K562 (cell line): ENCODE data around the gene WSCD1. TPM values are rescaled to one million over a fixed set of nuclear protein-coding genes. Genes with fewer than 3 reads are reported as not detected.
A peak's percentile ranks its signal among the peaks of the same experiment; 100 is the strongest.

Experiments used
- ATAC-seq: fragments of 200-7000 bp; cut with Tn5 transposase; 3 replicates; pipeline ENCODE4 v1.9.1; 2020; ENCODE audit warnings: moderate library complexity
- BruUV-seq: library from RNA; stranded (reverse); fragments of 400-500 nt; replicated peaks from 2 replicates; lab custom pipeline; 2021; lab: Mats Ljungman, UMichigan
- CTCF ChIA-PET: fragments of 300-600 bp; formaldehyde crosslinking; extraction: SDS; loops from one replicate; lab custom pipeline; 2021; ENCODE audit warnings: low intra/inter-chr PET ratio; lab: Yijun Ruan, JAX
- POLR2A ChIA-PET: fragments of 300-600, 350-650 bp; sonication (Branson Sonifier 250); formaldehyde crosslinking; extraction: SDS; loops from one replicate; lab custom pipeline; 2021; ENCODE audit warnings: antibody characterized with exemption, inconsistent platforms; lab: Yijun Ruan, JAX
- DNase-seq, 4 experiments: peaks; one replicate each; pipeline versions ENCODE4 v3.0.0 to v3.0.0-alpha.2; 2011 to 2018; ENCODE audit warnings: low spot score in 3 of 4, mixed read lengths in 3 of 4; ENCODE audit errors: extremely low read depth in 1 of 4
- FAIRE-seq: peaks from 2 replicates; lab custom pipeline; 2011; peaks lifted over from hg19 to GRCh38; lab: Jason Lieb, UNC
- H2AFZ ChIP-seq: 2 replicates; pipeline ENCODE4 v1.6.0; 2011; ENCODE audit warnings: low read depth, low read length, control low read depth, inconsistent platforms
- H3K27ac ChIP-seq: fragments of 200-600 bp; 3 replicates; pipeline ENCODE4 v1.8.0; 2011; ENCODE audit warnings: low read depth, mild to moderate bottlenecking, control low read depth, inconsistent platforms, low read length, moderate library complexity, mixed read lengths; ENCODE audit errors: extremely low read depth
- H3K27me3 ChIP-seq, 2 experiments: fragments of 300-600 bp in 1 of 2; 2 replicates in 1 of 2; 3 replicates in 1 of 2; pipeline versions ENCODE4 v1.6.0 to v1.8.0; 2011; ENCODE audit warnings: inconsistent platforms in 2 of 2, low read length in 2 of 2, mild to moderate bottlenecking in 1 of 2, mixed read lengths in 1 of 2, moderate library complexity in 1 of 2; ENCODE audit not compliant: control insufficient read depth in 2 of 2, insufficient read depth in 2 of 2
- H3K36me3 ChIP-seq: fragments of 300-600 bp; 3 replicates; pipeline ENCODE4 v1.8.0; 2011; ENCODE audit warnings: mild to moderate bottlenecking, low read length, inconsistent platforms; ENCODE audit not compliant: control insufficient read depth, insufficient read depth
- H3K4me1 ChIP-seq, 2 experiments: fragments of 200-600 bp in 1 of 2; replicated peaks in 1 of 2; 2 replicates in 1 of 2; 3 replicates in 1 of 2; pipeline versions ENCODE4 v1.5.1 to v1.8.0; 2011; ENCODE audit warnings: inconsistent platforms in 2 of 2, low read length in 2 of 2, mild to moderate bottlenecking in 1 of 2, mixed read lengths in 1 of 2, moderate library complexity in 1 of 2; ENCODE audit not compliant: control insufficient read depth in 2 of 2, insufficient read depth in 2 of 2
- H3K4me2 ChIP-seq: 2 replicates; pipeline ENCODE4 v1.6.1; 2011; ENCODE audit warnings: low read length, control low read depth, inconsistent platforms, mixed read lengths; ENCODE audit not compliant: insufficient read depth
- H3K4me3 ChIP-seq: fragments of 200-600 bp; sonication (generic), shearing (Covaris generic); 2 replicates; pipeline ENCODE4 v1.5.1; 2016; ENCODE audit warnings: control low read depth, inconsistent platforms
- H3K79me2 ChIP-seq: fragments of 200-600 bp; 3 replicates; pipeline ENCODE4 v1.8.0; 2011; ENCODE audit warnings: low read length, inconsistent platforms; ENCODE audit not compliant: control insufficient read depth, insufficient read depth
- H3K9ac ChIP-seq, 2 experiments: 2 replicates each; pipeline versions ENCODE4 v1.6.0 to v1.6.1; 2011; ENCODE audit warnings: low read depth in 2 of 2, low read length in 2 of 2, control low read depth in 1 of 2, inconsistent platforms in 1 of 2, mild to moderate bottlenecking in 1 of 2, mixed read lengths in 1 of 2; ENCODE audit not compliant: insufficient read depth in 1 of 2
- H3K9me1 ChIP-seq: one replicate; pipeline ENCODE4 v1.6.0; 2011; ENCODE audit warnings: inconsistent platforms, mild to moderate bottlenecking, low read length, moderate library complexity; ENCODE audit not compliant: control insufficient read depth, insufficient read depth
- H3K9me3 ChIP-seq: replicated peaks from 2 replicates; pipeline ENCODE4 v1.5.1; 2011; ENCODE audit warnings: low read depth, low read length, inconsistent platforms; ENCODE audit not compliant: control insufficient read depth, insufficient read depth
- H4K20me1 ChIP-seq: replicated peaks from 2 replicates; pipeline ENCODE4 v1.6.1; 2011; ENCODE audit warnings: low read length, inconsistent platforms, mixed read lengths; ENCODE audit not compliant: control insufficient read depth, insufficient read depth
- ATF3 ChIP-seq, 2 experiments: fragments of 450-650 bp in 1 of 2; sonication (generic) in 1 of 2; formaldehyde crosslinking in 1 of 2; IDR thresholded peaks in 1 of 2; conservative IDR thresholded peaks in 1 of 2; 2 replicates each; pipeline versions ENCODE4 v1.6.1 to v1.8.1; 2016 to 2023; ENCODE audit warnings: mild to moderate bottlenecking in 2 of 2, moderate library complexity in 2 of 2, inconsistent platforms in 1 of 2, missing genetic modification reagents in 1 of 2
- CLOCK ChIP-seq: fragments of 250-450 bp; sonication (Bioruptor Pico); IDR thresholded peaks from 2 replicates; pipeline ENCODE4 v1.4.0; 2020; ENCODE audit warnings: mild to moderate bottlenecking, moderate library complexity, borderline replicate concordance
- CREM ChIP-seq: IDR thresholded peaks from 2 replicates; pipeline ENCODE4 v1.6.1; 2014; ENCODE audit warnings: antibody characterized with exemption, low read depth
- FOSL1 ChIP-seq: fragments of 200-800 bp; sonication (Bioruptor generic); conservative IDR thresholded peaks from 2 replicates; pipeline ENCODE4 v1.6.1; 2016; ENCODE audit warnings: missing genetic modification characterization, missing compliant biosample characterization
- JUND ChIP-seq, 2 experiments: IDR thresholded peaks; 2 replicates in 1 of 2; 3 replicates in 1 of 2; pipeline ENCODE4 v1.6.1; 2011; ENCODE audit warnings: borderline replicate concordance in 2 of 2, low read depth in 2 of 2, low read length in 2 of 2, improper control_type of control experiment in 1 of 2, missing biosample characterization in 1 of 2, missing genetic modification characterization in 1 of 2, missing genetic modification reagents in 1 of 2
- ZFP36 ChIP-seq: fragments of 150-350 bp; IDR thresholded peaks from 2 replicates; pipeline ENCODE4 v1.6.1; 2018; ENCODE audit warnings: low read length, low read depth; ENCODE audit not compliant: partially characterized antibody
- ZKSCAN3 ChIP-seq: fragments of 250-450 bp; sonication (Bioruptor Pico); IDR thresholded peaks from 2 replicates; pipeline ENCODE4 v1.4.0; 2020
- WGBS: fragments of 100-300 bp; shearing (Covaris generic); methylation state at CpG from one replicate; pipeline ENCODE4 v1.1.6; 2016; ENCODE audit warnings: low coverage, mixed read lengths; ENCODE audit not compliant: insufficient coverage; ENCODE audit errors: missing lambda C conversion rate; 5-methylcytosine and 5-hydroxymethylcytosine counted together
- in situ Hi-C: fragments of 300-500 bp; cut with MboI; formaldehyde crosslinking; loops from 4 replicates; pipeline ENCODE4 v1.15.0; 2018; ENCODE audit warnings: inconsistent platforms, mixed read lengths
- intact Hi-C: fragments of 100-400 bp; cut with micrococcal nuclease; formaldehyde crosslinking; loops from 2 replicates; pipeline ENCODE4 v1.14.2; 2022
- polyA plus RNA-seq, 8 experiments: library from polyadenylated mRNA; depleted of rRNA in 4 of 8; stranded (reverse) in 5 of 8; unstranded in 3 of 8; fragments of >200 nt; fragmentation: Nextera tagmentation in 2 of 8; fragmentation: Illumina TruSeq in 1 of 8; extraction: Ambion mirVana in 2 of 8; extraction: Trizol in 1 of 8; gene quantifications; 2 replicates each; pipeline versions ENCODE4 v1.2.1 to v1.2.3, GENCODE V29; 2011 to 2014; ENCODE audit warnings: inconsistent platforms in 1 of 8, missing spikeins in 1 of 8
- total RNA-seq, 7 experiments: library from RNA; depleted of rRNA in 6 of 7; stranded (reverse); fragments of >200 nt in 6 of 7; fragmentation: Illumina TruSeq in 2 of 7; extraction: Trizol in 2 of 7; gene quantifications; 2 replicates each; pipeline versions ENCODE4 v1.2.1 to v1.2.3, GENCODE V29; 2011 to 2021; ENCODE audit warnings: low replicate concordance in 1 of 7
- TF ChIP-seq, protein P1 (sequence below): sonication (generic); IDR thresholded peaks from 2 replicates; pipeline ENCODE4 v1.6.1; 2016

The WSCD1 gene
- total and polyA plus RNA-seq, 9 of the 15 experiments (the other 6 are each of a cell fraction or from before 2014, with no cell fraction given), result not detected

- no peaks in the 10 kb centered on the region for H3K9me1 ChIP-seq
- in situ Hi-C loops, result no loop called here
- H3K9me3 ChIP-seq, result no peaks in the 10 kb centered on the region
- intact Hi-C loops, result no loop called here
- H3K27me3 ChIP-seq, result peaks cover 0 to 16% of the 10 kb centered on the region in 2 experiments; a peak in 3 of 5 replicates
- H3K79me2 ChIP-seq, result no peaks in the 10 kb centered on the region
- CTCF ChIA-PET, result no interaction called here
- WGBS, result 1% methylated on average over 9 of the region's 10 CpGs
- no peak overlapping the region for H2AFZ ChIP-seq
- H3K4me3 ChIP-seq, result no peak overlapping the region
- H3K9ac ChIP-seq, result no peak overlapping the region
- H3K27ac ChIP-seq, result no peak overlapping the region
- no peaks in the 10 kb centered on the region; the same call in 1 of the 2 replicates for H4K20me1 ChIP-seq
- FAIRE-seq, result no peak
- POLR2A ChIA-PET, result no interaction called here
- TF ChIP-seq ZKSCAN3 (CRISPR knock-in tag) (no peak), ZFP36 (peak; percentile 74), CREM (peak; percentile 42; the same call in 1 of the 2 replicates), CLOCK (no peak), FOSL1 (tag) (peak; percentile 47; the same call in 1 of the 2 replicates), ATF3 (IDR thresholded peaks at IDR 0.05) (peak; percentile 80), ATF3 (CRISPR knock-in tag; conservative IDR thresholded peaks at IDR 0.05) (no peak), JUND (IDR thresholded peaks at IDR 0.05; ENCODE audit: borderline replicate concordance, low read depth, low read length) (peak; percentile 48; the same call in 1 of the 2 replicates), JUND (tag; IDR thresholded peaks at IDR 0.05; ENCODE audit: borderline replicate concordance, low read depth, low read length) (no peak)
- TF ChIP-seq, protein P1, sequence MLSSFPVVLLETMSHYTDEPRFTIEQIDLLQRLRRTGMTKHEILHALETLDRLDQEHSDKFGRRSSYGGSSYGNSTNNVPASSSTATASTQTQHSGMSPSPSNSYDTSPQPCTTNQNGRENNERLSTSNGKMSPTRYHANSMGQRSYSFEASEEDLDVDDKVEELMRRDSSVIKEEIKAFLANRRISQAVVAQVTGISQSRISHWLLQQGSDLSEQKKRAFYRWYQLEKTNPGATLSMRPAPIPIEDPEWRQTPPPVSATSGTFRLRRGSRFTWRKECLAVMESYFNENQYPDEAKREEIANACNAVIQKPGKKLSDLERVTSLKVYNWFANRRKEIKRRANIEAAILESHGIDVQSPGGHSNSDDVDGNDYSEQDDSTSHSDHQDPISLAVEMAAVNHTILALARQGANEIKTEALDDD, result peak; percentile 38; the same call in 1 of the 2 replicates
- peak in 1 of 4 experiments; percentile 17 for DNase-seq
- ATAC-seq, result no peak
- BruUV-seq, result no TSS peak
- H3K4me2 ChIP-seq, result no peak overlapping the region
- H3K4me1 ChIP-seq, result no peaks in the 10 kb centered on the region
- no peaks in the 10 kb centered on the region for H3K36me3 ChIP-seq
These were observed 3.8 kb upstream of the WSCD1 start for GRCh38 chr17:6066183-6066948.
